ENCODE measurements around the gene RUSC2.

RUSC2 gene

GRCh38 chr9:35508069-35508468 is 18.2 kb downstream of the RUSC2 start:
- H3K4me3 ChIP-seq (ENCODE audit: low read depth, low read length) = no peak overlapping the region
- no peak for TF ChIP-seq CTCF (IDR thresholded peaks at IDR 0.05; ENCODE audit: low read depth, low read length, missing control alignments)
- no peak for DNase-seq (ENCODE audit: low read depth)

GRCh38 chr9:35510383-35510753 is 20.5 kb downstream of the RUSC2 start:
- no peak overlapping the region for H3K4me3 ChIP-seq (ENCODE audit: low read depth, low read length)
- no peak for TF ChIP-seq CTCF (IDR thresholded peaks at IDR 0.05; ENCODE audit: low read depth, low read length, missing control alignments)
- DNase-seq (ENCODE audit: low read depth) = no peak

- no peak for TF ChIP-seq CTCF (IDR thresholded peaks at IDR 0.05; ENCODE audit: low read depth, low read length, missing control alignments)
- H3K4me3 ChIP-seq (ENCODE audit: low read depth, low read length) = no peak overlapping the region
- no peak for DNase-seq (ENCODE audit: low read depth)
Measured at GRCh38 chr9:35510754-35511428, 21.0 kb downstream of the RUSC2 start.

GRCh38 chr9:35511453-35511852 is 21.5 kb downstream of the RUSC2 start:
- H3K4me3 ChIP-seq (ENCODE audit: low read depth, low read length) = no peak overlapping the region

GRCh38 chr9:35515766-35516165 is 25.9 kb downstream of the RUSC2 start:
- DNase-seq (ENCODE audit: low read depth) = no peak
- TF ChIP-seq CTCF (IDR thresholded peaks at IDR 0.05; ENCODE audit: low read depth, low read length, missing control alignments) = no peak
- no peak overlapping the region for H3K4me3 ChIP-seq (ENCODE audit: low read depth, low read length)

More at GRCh38 chr9:35511453-35511852, 21.5 kb downstream of the RUSC2 start:
- DNase-seq (ENCODE audit: low read depth) = no peak
- TF ChIP-seq CTCF (IDR thresholded peaks at IDR 0.05; ENCODE audit: low read depth, low read length, missing control alignments) = no peak

- DNase-seq (ENCODE audit: low read depth) = no peak
- TF ChIP-seq CTCF (IDR thresholded peaks at IDR 0.05; ENCODE audit: low read depth, low read length, missing control alignments) = no peak
- H3K4me3 ChIP-seq (ENCODE audit: low read depth, low read length) = no peak overlapping the region
Measured at GRCh38 chr9:35516479-35516878, 26.6 kb downstream of the RUSC2 start.

- no peak for DNase-seq (ENCODE audit: low read depth)
- no peak overlapping the region for H3K4me3 ChIP-seq (ENCODE audit: low read depth, low read length)
- no peak for TF ChIP-seq CTCF (IDR thresholded peaks at IDR 0.05; ENCODE audit: low read depth, low read length, missing control alignments)
Measured at GRCh38 chr9:35517131-35517530, 27.2 kb downstream of the RUSC2 start.

Data from GM12864 (cell line).